Natural killer cell (primary cell): ENCODE results near the gene TMX1. TPM values are rescaled to one million over a fixed set of nuclear protein-coding genes. Genes with fewer than 3 reads are reported as not detected.

ENCODE experiments used
- ATAC-seq, 3 donors: fragments of 150-1000 bp in 2 of 3; fragments of 200-7000 bp in 1 of 3; cut with Tn5 transposase; 1 replicate in 1 of 3; 2 replicates in 2 of 3; pipeline ENCODE4 v1.10.0; 2021; ENCODE audit warnings: mild to moderate bottlenecking in 2 of 3, moderate library complexity in 2 of 3
- DNase-seq, 2 donors: peaks; one replicate each; pipeline versions ENCODE4 v3.0.0 to v3.0.0-alpha.2; 2013 to 2021; ENCODE audit warnings: mixed read lengths in 1 of 2
- H3K27ac ChIP-seq: one replicate; pipeline ENCODE4 v1.5.1; 2013; ENCODE audit warnings: mild to moderate bottlenecking, low read length
- H3K27me3 ChIP-seq: one replicate; pipeline ENCODE4 v1.6.1; 2013; ENCODE audit warnings: low read length; ENCODE audit not compliant: control insufficient read depth, insufficient read depth
- H3K36me3 ChIP-seq: one replicate; pipeline ENCODE4 v1.6.1; 2013; ENCODE audit warnings: low read length; ENCODE audit not compliant: control insufficient read depth, insufficient read depth
- H3K4me1 ChIP-seq: one replicate; pipeline ENCODE4 v1.6.1; 2013; ENCODE audit warnings: low read length; ENCODE audit not compliant: control insufficient read depth, insufficient read depth
- H3K4me3 ChIP-seq: one replicate; pipeline ENCODE4 v1.5.1; 2013; ENCODE audit warnings: low read length
- H3K9me3 ChIP-seq: one replicate; pipeline ENCODE4 v1.6.1; 2013; ENCODE audit warnings: low read length; ENCODE audit not compliant: control insufficient read depth, insufficient read depth
- H3K27ac Mint-ChIP-seq, 2 donors: one replicate each; pipeline ENCODE4 v1.8.0; 2022; ENCODE audit warnings: mild to moderate bottlenecking in 2 of 2, mixed read lengths in 2 of 2, moderate library complexity in 1 of 2
- H3K27me3 Mint-ChIP-seq, 2 donors: one replicate each; pipeline ENCODE4 v1.8.0; 2022; ENCODE audit warnings: low read depth in 2 of 2, mixed read lengths in 2 of 2
- H3K36me3 Mint-ChIP-seq: one replicate; pipeline ENCODE4 v1.8.0; 2022; ENCODE audit warnings: mixed read lengths
- H3K4me1 Mint-ChIP-seq, 2 donors: one replicate each; pipeline ENCODE4 v1.8.0; 2022; ENCODE audit warnings: mixed read lengths in 2 of 2
- H3K4me3 Mint-ChIP-seq: one replicate; pipeline ENCODE4 v1.8.0; 2022; ENCODE audit warnings: mild to moderate bottlenecking, moderate library complexity, mixed read lengths
- H3K9me3 Mint-ChIP-seq, 2 donors: one replicate each; pipeline ENCODE4 v1.8.0; 2022; ENCODE audit warnings: mixed read lengths in 2 of 2
- CTCF ChIP-seq: fragments of 200-600 bp; IDR thresholded peaks from one replicate; pipeline ENCODE4 v1.8.0; 2022; ENCODE audit warnings: antibody characterized with exemption
- WGBS: methylation state at CpG from one replicate; pipeline ENCODE4 v1.1.7; 2013; ENCODE audit warnings: missing lambda C conversion rate; ENCODE audit not compliant: insufficient coverage; 5-methylcytosine and 5-hydroxymethylcytosine counted together
- intact Hi-C: fragments of 100-400 bp; cut with micrococcal nuclease; formaldehyde crosslinking; loops from one replicate; pipeline ENCODE4 v1.14.2; 2022
- total RNA-seq, 4 donors: library from RNA; stranded (reverse); fragments of 120-200 nt in 1 of 4; gene quantifications; one replicate each; pipeline versions ENCODE4 v1.2.3 to v1.2.4, GENCODE V29; 2013 to 2022

Gene TMX1, protein sequence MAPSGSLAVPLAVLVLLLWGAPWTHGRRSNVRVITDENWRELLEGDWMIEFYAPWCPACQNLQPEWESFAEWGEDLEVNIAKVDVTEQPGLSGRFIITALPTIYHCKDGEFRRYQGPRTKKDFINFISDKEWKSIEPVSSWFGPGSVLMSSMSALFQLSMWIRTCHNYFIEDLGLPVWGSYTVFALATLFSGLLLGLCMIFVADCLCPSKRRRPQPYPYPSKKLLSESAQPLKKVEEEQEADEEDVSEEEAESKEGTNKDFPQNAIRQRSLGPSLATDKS
- 10 to 100 TPM; 17.4 to 27.4 (median 25.8) TPM for total RNA-seq
- total RNA-seq (2013) = 38.8 TPM

DNA sequence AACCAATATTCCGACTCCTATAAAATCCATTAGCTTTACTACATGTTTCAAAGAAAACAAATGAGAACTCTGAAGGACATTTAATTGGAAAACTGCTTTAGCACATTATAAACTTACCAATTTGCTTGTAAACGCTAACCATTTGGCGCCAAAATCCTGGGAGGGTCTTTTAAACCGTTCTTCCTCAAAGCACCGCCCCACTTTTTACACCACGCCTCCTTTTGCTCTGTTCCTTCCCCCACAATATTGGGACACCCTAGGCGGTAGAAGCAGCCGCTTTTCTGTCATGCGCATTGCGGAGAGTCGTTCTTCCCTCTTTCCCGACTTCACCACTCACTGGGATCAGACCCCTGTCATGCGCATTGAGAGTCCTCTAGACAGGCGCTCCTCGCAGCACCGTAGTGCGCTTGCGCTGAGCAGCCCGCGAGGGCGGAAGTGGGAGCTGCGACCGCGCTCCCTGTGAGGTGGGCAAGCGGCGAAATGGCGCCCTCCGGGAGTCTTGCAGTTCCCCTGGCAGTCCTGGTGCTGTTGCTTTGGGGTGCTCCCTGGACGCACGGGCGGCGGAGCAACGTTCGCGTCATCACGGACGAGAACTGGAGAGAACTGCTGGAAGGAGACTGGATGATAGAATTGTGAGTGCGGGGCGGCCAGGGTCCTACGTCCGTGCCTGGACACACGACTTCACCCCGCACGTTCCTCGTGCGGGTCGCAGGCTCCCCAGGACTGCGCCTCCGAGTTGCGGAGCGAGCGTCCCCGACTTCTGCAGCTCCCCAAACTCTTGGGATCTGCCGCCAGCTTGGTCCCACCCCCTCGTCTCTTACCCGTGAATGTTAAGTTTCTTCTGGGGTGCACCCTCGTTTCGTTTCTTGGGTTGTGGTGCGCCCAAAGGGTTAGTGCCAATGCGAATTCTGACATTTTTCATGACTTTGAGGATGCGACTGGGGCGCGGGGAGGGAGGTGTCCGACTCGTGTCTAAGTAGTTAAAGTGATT is at the start of gene TMX1:
Gene TMX1, plus strand, starts transcription at position 435 of the 991 bp plus-strand sequence. Its CDS starts 46 bp downstream, at position 481.
- intact Hi-C loops = no loop called here
- peak; percentile 90 to 94 (median 93) for ATAC-seq
- no peak for TF ChIP-seq CTCF
- peaks cover 13% of the 10 kb centered on the region for H3K4me1 ChIP-seq
- H3K27ac Mint-ChIP-seq = no peak within 1 kb of the TSS
- H3K4me1 Mint-ChIP-seq = peaks cover 10 to 17% of the 10 kb centered on the region in 2 donors
- peak; percentile 76 to 94 for DNase-seq
- H3K4me3 Mint-ChIP-seq = no peak within 1 kb of the TSS
- no peaks in the 10 kb centered on the region for H3K27me3 ChIP-seq
- H3K9me3 Mint-ChIP-seq = no peaks in the 10 kb centered on the region
- under 1% methylated on average over 61 of the region's 65 CpGs for WGBS
- H3K36me3 Mint-ChIP-seq = no peaks in the 10 kb centered on the region
- H3K36me3 ChIP-seq = peaks cover 2% of the 10 kb centered on the region
- H3K27me3 Mint-ChIP-seq = no peaks in the 10 kb centered on the region
- peak within 1 kb of the TSS; percentile 79 for H3K27ac ChIP-seq
- peak within 1 kb of the TSS; percentile 83 for H3K4me3 ChIP-seq
- no peaks in the 10 kb centered on the region for H3K9me3 ChIP-seq

- Histone ChIP-seq H3K27me3 (no peaks in the 10 kb centered on the region), H3K27ac (no peak overlapping the region), H3K9me3 (no peaks in the 10 kb centered on the region), H3K4me3 (no peak overlapping the region), H3K4me1 (peaks cover 5% of the 10 kb centered on the region), H3K36me3 (no peaks in the 10 kb centered on the region)
- DNase-seq (no peak), ATAC-seq (no peak)
- H3K27ac Mint-ChIP-seq = no peak overlapping the region
- H3K4me3 Mint-ChIP-seq = no peak overlapping the region
- no peaks in the 10 kb centered on the region for H3K9me3 Mint-ChIP-seq
- no peaks in the 10 kb centered on the region for H3K36me3 Mint-ChIP-seq
- H3K4me1 Mint-ChIP-seq = no peaks in the 10 kb centered on the region
- no peak for TF ChIP-seq CTCF
- intact Hi-C loops = no loop called here
- WGBS = 78% methylated on average over 1 of the region's 2 CpGs
- peaks cover 8 to 28% of the 10 kb centered on the region in 2 donors for H3K27me3 Mint-ChIP-seq
Observed at GRCh38 chr14:51201890-51202289, 38.2 kb upstream of the TMX1 start.

GRCh38 chr14:51202914-51203665 is 37.0 kb upstream of the TMX1 start:
- Mint-ChIP-seq H3K36me3 (no peaks in the 10 kb centered on the region), H3K4me1 (no peaks in the 10 kb centered on the region), H3K9me3 (no peaks in the 10 kb centered on the region), H3K27me3 (peaks cover 15 to 38% of the 10 kb centered on the region in 2 donors), H3K27ac (no peak overlapping the region), H3K4me3 (no peak overlapping the region)
- Histone ChIP-seq H3K4me3 (no peak overlapping the region), H3K36me3 (no peaks in the 10 kb centered on the region), H3K27ac (no peak overlapping the region), H3K27me3 (no peaks in the 10 kb centered on the region), H3K9me3 (no peaks in the 10 kb centered on the region), H3K4me1 (peaks cover 5% of the 10 kb centered on the region)
- DNase-seq (no peak), ATAC-seq (no peak)
- intact Hi-C loops = no loop called here
- WGBS = 52% methylated on average over 5 of the region's 5 CpGs
- TF ChIP-seq CTCF = no peak
